Gastroesophageal sphincter (tissue), 3 donors: ENCODE data around the gene RBFOX2.

Experiments used
- EP300 ChIP-seq: sonication (generic); formaldehyde crosslinking; IDR thresholded peaks from one replicate; pipeline ENCODE4 v1.6.1; 2017; ENCODE audit warnings: antibody characterized with exemption, mild to moderate bottlenecking
- POLR2A ChIP-seq, 2 donors: fragments of 450-650 bp; IDR thresholded peaks; one replicate each; pipeline ENCODE4 v1.6.1; 2017; ENCODE audit warnings: antibody characterized with exemption in 2 of 2, mild to moderate bottlenecking in 2 of 2, moderate library complexity in 1 of 2
- TF ChIP-seq, protein P1 (sequence below), 4 experiments: fragments of 200-600 bp in 2 of 4; fragments of 450-650 bp in 2 of 4; sonication (generic) in 1 of 4; IDR thresholded peaks; one replicate each; pipeline ENCODE4 v1.5.1; 2017 to 2019; ENCODE audit warnings: antibody characterized with exemption in 4 of 4, mild to moderate bottlenecking in 2 of 4, moderate library complexity in 2 of 4

DNA sequence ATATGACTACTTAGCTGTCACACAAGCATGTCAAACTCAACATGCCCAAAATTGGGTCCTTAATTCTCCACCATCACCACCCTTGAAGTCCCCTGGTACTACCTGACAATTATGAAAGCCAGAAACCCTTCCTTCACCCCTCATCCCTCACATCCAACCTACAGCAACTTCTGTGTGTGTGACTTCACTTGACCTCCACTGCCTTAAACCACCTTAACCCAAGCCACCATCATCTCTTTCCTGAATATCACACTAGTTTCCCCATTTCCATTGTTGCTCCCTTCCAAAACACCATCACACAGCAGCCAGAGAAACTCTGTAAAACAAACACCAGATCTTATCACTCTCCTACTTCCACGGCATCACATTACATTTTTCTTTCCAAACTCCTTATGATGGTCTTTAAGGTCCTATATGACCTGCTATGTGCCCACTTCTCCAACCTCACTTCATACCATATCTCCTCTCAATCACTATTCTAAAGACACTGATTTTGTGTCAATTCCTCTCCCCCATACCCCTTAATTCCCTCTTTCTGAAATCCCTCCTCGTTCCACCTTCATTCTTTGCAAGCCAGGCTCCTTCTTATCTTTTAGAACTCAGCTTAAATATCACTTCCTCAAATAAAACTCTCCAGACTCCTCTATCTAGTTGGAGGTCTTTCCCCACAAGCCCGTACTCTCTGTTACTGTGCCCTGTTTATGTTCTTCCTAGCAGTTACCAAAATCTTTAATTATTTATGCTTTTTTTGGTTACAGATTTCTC, 124.9 kb downstream of the RBFOX2 start:
- TF ChIP-seq, protein P1, sequence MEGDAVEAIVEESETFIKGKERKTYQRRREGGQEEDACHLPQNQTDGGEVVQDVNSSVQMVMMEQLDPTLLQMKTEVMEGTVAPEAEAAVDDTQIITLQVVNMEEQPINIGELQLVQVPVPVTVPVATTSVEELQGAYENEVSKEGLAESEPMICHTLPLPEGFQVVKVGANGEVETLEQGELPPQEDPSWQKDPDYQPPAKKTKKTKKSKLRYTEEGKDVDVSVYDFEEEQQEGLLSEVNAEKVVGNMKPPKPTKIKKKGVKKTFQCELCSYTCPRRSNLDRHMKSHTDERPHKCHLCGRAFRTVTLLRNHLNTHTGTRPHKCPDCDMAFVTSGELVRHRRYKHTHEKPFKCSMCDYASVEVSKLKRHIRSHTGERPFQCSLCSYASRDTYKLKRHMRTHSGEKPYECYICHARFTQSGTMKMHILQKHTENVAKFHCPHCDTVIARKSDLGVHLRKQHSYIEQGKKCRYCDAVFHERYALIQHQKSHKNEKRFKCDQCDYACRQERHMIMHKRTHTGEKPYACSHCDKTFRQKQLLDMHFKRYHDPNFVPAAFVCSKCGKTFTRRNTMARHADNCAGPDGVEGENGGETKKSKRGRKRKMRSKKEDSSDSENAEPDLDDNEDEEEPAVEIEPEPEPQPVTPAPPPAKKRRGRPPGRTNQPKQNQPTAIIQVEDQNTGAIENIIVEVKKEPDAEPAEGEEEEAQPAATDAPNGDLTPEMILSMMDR (IDR thresholded peaks at IDR 0.05), result no peak
- no peak for TF ChIP-seq EP300
- no peak for TF ChIP-seq POLR2A (IDR thresholded peaks at IDR 0.05)
